Activated CD4-positive, CD25-positive, alpha-beta regulatory T cell treated with anti-CD3 and anti-CD28 coated beads, Interleukin-2, amount 50 U/mL, for 24 hours (primary cell): ENCODE data around the gene CRKL.

Source experiments
- ATAC-seq, 2 donors: fragments of 150-1000 bp; cut with Tn5 transposase; one replicate each; pipeline ENCODE4 v1.10.0; 2021; ENCODE audit warnings: mild to moderate bottlenecking in 1 of 2, moderate library complexity in 1 of 2

The CRKL gene

GRCh38 chr22:20983081-20983771 is 66.0 kb downstream of the CRKL start:
- no peak for ATAC-seq

- no peak for ATAC-seq
Observed at GRCh38 chr22:20985720-20986119, 68.5 kb downstream of the CRKL start.

- ATAC-seq: no peak
Observed at GRCh38 chr22:20986365-20986764, 69.2 kb downstream of the CRKL start.

GRCh38 chr22:20987375-20987774 is 70.2 kb downstream of the CRKL start:
- ATAC-seq: no peak

- no peak for ATAC-seq
Observed at GRCh38 chr22:20988573-20989322, 71.5 kb downstream of the CRKL start.

GRCh38 chr22:20989323-20990138 is 72.3 kb downstream of the CRKL start:
- ATAC-seq: no peak

- ATAC-seq: no peak
Observed at GRCh38 chr22:20990184-20991180, 73.3 kb downstream of the CRKL start.

GRCh38 chr22:20991252-20992055 is 74.2 kb downstream of the CRKL start:
- ATAC-seq: no peak

GRCh38 chr22:20992056-20992442 is 74.8 kb downstream of the CRKL start:
- ATAC-seq: no peak

- no peak for ATAC-seq
Observed at GRCh38 chr22:20992456-20993303, 75.5 kb downstream of the CRKL start.

GRCh38 chr22:20993304-20994127 is 76.3 kb downstream of the CRKL start:
- no peak for ATAC-seq

- no peak for ATAC-seq
Observed at GRCh38 chr22:20994128-20994901, 77.1 kb downstream of the CRKL start.

GRCh38 chr22:20994902-20995241 is 77.7 kb downstream of the CRKL start:
- no peak for ATAC-seq

GRCh38 chr22:20995329-20996030 is 78.3 kb downstream of the CRKL start:
- no peak for ATAC-seq

- ATAC-seq: no peak
Observed at GRCh38 chr22:20996031-20996410, 78.8 kb downstream of the CRKL start.

- ATAC-seq: no peak
Observed at GRCh38 chr22:20996598-20997535, 79.7 kb downstream of the CRKL start.
